Measurements from ENCODE around the gene HMCN2. TPM values are rescaled to one million over a fixed set of nuclear protein-coding genes. Genes with fewer than 3 reads are reported as not detected.

HMCN2 gene
- total RNA-seq, 5 donors from 2014 or later (not counting 1 experiment from before 2014, with no cell fraction given): 0.03 TPM; not detected in 4

DNA sequence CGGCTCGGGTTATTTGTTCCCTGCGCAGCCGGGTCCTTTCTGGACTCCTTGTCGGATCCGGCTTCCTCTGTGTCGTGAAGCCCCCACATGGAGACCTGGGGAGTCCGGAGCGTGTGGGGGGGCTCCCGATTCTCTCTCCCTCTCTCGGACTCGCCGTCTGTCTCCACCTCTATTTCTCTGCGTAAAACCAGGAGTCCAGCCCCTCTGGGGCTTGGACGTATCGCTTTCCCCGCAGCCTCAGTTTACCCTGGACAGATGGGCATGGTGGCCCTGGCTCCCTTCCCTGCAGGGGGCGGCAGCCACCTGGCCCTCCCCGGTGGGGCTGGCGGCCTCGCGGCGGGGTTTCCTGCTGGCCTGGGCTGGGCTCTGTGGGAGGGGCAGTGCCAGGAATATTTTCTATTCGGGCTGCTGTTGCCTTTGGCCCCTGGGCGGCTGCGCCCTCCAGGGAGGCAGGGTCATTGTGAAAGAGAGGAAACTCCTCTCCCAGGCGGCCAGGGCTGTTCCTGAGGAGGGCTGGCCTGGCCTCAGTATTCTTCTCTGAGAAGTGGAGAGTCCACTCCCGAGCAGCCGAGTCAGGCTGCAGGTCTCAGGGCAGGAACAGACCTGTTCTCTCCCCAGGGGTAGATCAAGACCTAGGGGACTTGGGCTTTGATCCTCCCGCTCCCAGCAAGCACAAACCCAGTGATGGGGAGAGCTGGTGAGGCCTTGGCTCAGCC lies 179.9 kb downstream of the HMCN2 start:
- Mint-ChIP-seq H3K4me3 (peak overlapping the region in 1 of 3 donors; percentile 65), H3K4me1 (peaks cover 0 to 3% (median 0%) of the 10 kb centered on the region in 3 donors), H3K27ac (no peak overlapping the region), H3K9me3 (peaks cover 0 to 11% (median 6%) of the 10 kb centered on the region in 3 donors), H3K36me3 (peaks cover 4% of the 10 kb centered on the region), H3K27me3 (peaks cover 15 to 54% of the 10 kb centered on the region in 2 donors)
- peaks cover 0 to 12% of the 10 kb centered on the region in 2 experiments for H3K4me1 ChIP-seq (ENCODE audit: control insufficient read depth in 1 of 2, extremely low read depth in 1 of 2, insufficient read depth in 2 of 2, low read length in 2 of 2)
- ATAC-seq (replicated peaks in 1 of 4): no peak
- CTCF ChIA-PET: no interaction called here
- WGBS (ENCODE audit: insufficient coverage): 27% methylated on average over 20 of the region's 30 CpGs
- POLR2A ChIA-PET: no interaction called here
- H3K36me3 ChIP-seq (ENCODE audit: control insufficient read depth in 2 of 2, extremely low read depth in 1 of 2, insufficient read depth in 1 of 2, low read length in 1 of 2): no peaks in the 10 kb centered on the region
- no peak for DNase-seq
- no peaks in the 10 kb centered on the region for H3K9me3 ChIP-seq
- H3K27me3 ChIP-seq (replicated peaks in 1 of 2; ENCODE audit: control insufficient read depth in 2 of 2, extremely low read depth in 1 of 2, insufficient read depth in 2 of 2, low read length in 1 of 2): peaks cover 0 to 79% of the 10 kb centered on the region in 2 experiments
- H3K27ac ChIP-seq (ENCODE audit: low read length): no peak overlapping the region
- peak overlapping the region in 1 of 2 donors; percentile 44 for H3K4me3 ChIP-seq (ENCODE audit: control insufficient read depth in 1 of 2, extremely low read depth in 1 of 2, low read length in 1 of 2)

DNA sequence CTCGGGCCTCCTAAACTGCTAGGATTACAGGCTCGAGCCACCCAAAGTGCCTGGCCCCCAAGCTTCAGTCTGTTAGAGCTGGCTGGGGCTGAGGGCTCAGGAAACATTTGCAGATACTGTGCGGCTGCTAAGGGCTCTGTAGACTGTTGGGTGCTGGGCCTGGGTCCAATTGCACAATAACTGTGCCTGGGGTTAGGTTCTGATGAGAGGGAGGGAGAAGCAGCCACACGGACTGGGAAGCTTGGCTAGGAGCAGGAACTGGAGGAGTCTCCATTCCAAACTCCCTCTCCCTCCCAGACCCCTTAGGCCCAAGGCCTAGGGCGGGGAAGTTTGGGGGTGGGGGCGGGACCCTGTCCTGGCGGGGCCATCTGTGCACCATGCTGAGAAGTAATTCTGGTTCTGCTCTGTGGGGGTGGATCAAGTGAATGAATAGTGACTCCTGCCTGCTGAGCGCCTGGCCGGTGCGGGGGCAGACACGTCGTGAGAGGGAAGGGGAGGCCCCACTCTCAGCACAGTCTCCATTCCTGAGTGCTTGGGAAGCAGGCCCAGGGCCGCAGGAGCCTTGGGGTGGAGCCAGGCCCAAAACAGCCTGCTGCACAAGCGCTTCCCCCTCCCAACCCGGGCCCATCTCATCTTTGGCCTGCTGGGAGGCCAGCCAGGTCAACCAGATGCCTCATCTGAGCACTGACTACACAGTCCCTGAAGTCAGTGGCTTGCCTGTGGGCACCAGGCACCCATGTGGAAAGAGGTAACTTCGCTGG lies 180.7 kb downstream of the HMCN2 start:
- no peak overlapping the region for H3K27ac ChIP-seq (ENCODE audit: low read length)
- DNase-seq (no peak), ATAC-seq (replicated peaks in 1 of 4) (no peak)
- H3K4me3 ChIP-seq (ENCODE audit: control insufficient read depth in 1 of 2, extremely low read depth in 1 of 2, low read length in 1 of 2): no peak overlapping the region
- peaks cover 4% of the 10 kb centered on the region for H3K36me3 Mint-ChIP-seq
- H3K27ac Mint-ChIP-seq: no peak overlapping the region
- CTCF ChIA-PET: no interaction called here
- 70% methylated on average over 12 of the region's 16 CpGs for WGBS (ENCODE audit: insufficient coverage)
- H3K27me3 ChIP-seq (replicated peaks in 1 of 2; ENCODE audit: control insufficient read depth in 2 of 2, extremely low read depth in 1 of 2, insufficient read depth in 2 of 2, low read length in 1 of 2): peaks cover 0 to 83% of the 10 kb centered on the region in 2 experiments
- H3K4me3 Mint-ChIP-seq: peak overlapping the region; percentile 44 to 65 (median 51)
- peaks cover 0 to 7% (median 5%) of the 10 kb centered on the region in 3 donors for H3K9me3 Mint-ChIP-seq
- no peaks in the 10 kb centered on the region for H3K36me3 ChIP-seq (ENCODE audit: control insufficient read depth in 2 of 2, extremely low read depth in 1 of 2, insufficient read depth in 1 of 2, low read length in 1 of 2)
- H3K27me3 Mint-ChIP-seq: peaks cover 15 to 58% of the 10 kb centered on the region in 2 donors
- H3K4me1 Mint-ChIP-seq: peaks cover 0 to 3% (median 0%) of the 10 kb centered on the region in 3 donors
- no peaks in the 10 kb centered on the region for H3K9me3 ChIP-seq
- peaks cover 0 to 12% of the 10 kb centered on the region in 2 experiments for H3K4me1 ChIP-seq (ENCODE audit: control insufficient read depth in 1 of 2, extremely low read depth in 1 of 2, insufficient read depth in 2 of 2, low read length in 2 of 2)
- POLR2A ChIA-PET: no interaction called here

- Mint-ChIP-seq H3K9me3 (no peaks in the 10 kb centered on the region), H3K36me3 (no peaks in the 10 kb centered on the region), H3K27me3 (peaks cover 11 to 58% of the 10 kb centered on the region in 2 donors), H3K4me3 (no peak overlapping the region), H3K4me1 (peaks cover 0 to 3% (median 0%) of the 10 kb centered on the region in 3 donors), H3K27ac (no peak overlapping the region)
- no peaks in the 10 kb centered on the region for H3K9me3 ChIP-seq
- DNase-seq (no peak), ATAC-seq (replicated peaks in 1 of 4) (no peak)
- ChIA-PET POLR2A (interaction anchor here in 1 of 2 donors (1.2 kb wide), 1 partner anchor 255 kb away, joined by 3 read pairs; no protein-coding TSS in a partner anchor), CTCF (interaction anchor here in 1 of 2 donors (0.8 kb wide), 1 partner anchor 17 kb away, joined by 4 read pairs; no protein-coding TSS in a partner anchor)
- H3K27ac ChIP-seq (ENCODE audit: low read length): no peak overlapping the region
- H3K27me3 ChIP-seq (replicated peaks in 1 of 2; ENCODE audit: control insufficient read depth in 2 of 2, extremely low read depth in 1 of 2, insufficient read depth in 2 of 2, low read length in 1 of 2): peaks cover 0 to 92% of the 10 kb centered on the region in 2 experiments
- 79% methylated on average over 9 of the region's 12 CpGs for WGBS (ENCODE audit: insufficient coverage)
- no peaks in the 10 kb centered on the region for H3K36me3 ChIP-seq (ENCODE audit: control insufficient read depth in 2 of 2, extremely low read depth in 1 of 2, insufficient read depth in 1 of 2, low read length in 1 of 2)
- H3K4me3 ChIP-seq (ENCODE audit: control insufficient read depth in 1 of 2, extremely low read depth in 1 of 2, low read length in 1 of 2): no peak overlapping the region
- H3K4me1 ChIP-seq (ENCODE audit: control insufficient read depth in 1 of 2, extremely low read depth in 1 of 2, insufficient read depth in 2 of 2, low read length in 2 of 2): peaks cover 0 to 12% of the 10 kb centered on the region in 2 experiments
These were observed 181.7 kb downstream of the HMCN2 start for GRCh38 chr9:130447193-130447816.

- no peak overlapping the region for H3K27ac ChIP-seq (ENCODE audit: low read length)
These were observed 182.6 kb downstream of the HMCN2 start for GRCh38 chr9:130448035-130448624.

GRCh38 chr9:130448771-130449603 lies 183.4 kb downstream of the HMCN2 start:
- H3K36me3 ChIP-seq (ENCODE audit: control insufficient read depth in 2 of 2, extremely low read depth in 1 of 2, insufficient read depth in 1 of 2, low read length in 1 of 2): no peaks in the 10 kb centered on the region
- H3K36me3 Mint-ChIP-seq: no peaks in the 10 kb centered on the region
- H3K27me3 Mint-ChIP-seq: peaks cover 10 to 60% of the 10 kb centered on the region in 2 donors
- ChIA-PET POLR2A (no interaction called here), CTCF (interaction anchor here (0.6 to 0.7 kb wide), 2 partner anchors 421 to 552 kb away, joined by 3 to 5 read pairs; no protein-coding TSS in a partner anchor)
- no peak for ATAC-seq (replicated peaks in 1 of 4)
- H3K27ac ChIP-seq (ENCODE audit: low read length): no peak overlapping the region
- H3K9me3 ChIP-seq: no peaks in the 10 kb centered on the region
- no peak for DNase-seq
- H3K4me3 ChIP-seq (ENCODE audit: control insufficient read depth in 1 of 2, extremely low read depth in 1 of 2, low read length in 1 of 2): no peak overlapping the region
- H3K4me1 Mint-ChIP-seq: peaks cover 0 to 3% (median 0%) of the 10 kb centered on the region in 3 donors
- H3K27ac Mint-ChIP-seq: no peak overlapping the region
- H3K4me3 Mint-ChIP-seq: no peak overlapping the region
- H3K27me3 ChIP-seq (replicated peaks in 1 of 2; ENCODE audit: control insufficient read depth in 2 of 2, extremely low read depth in 1 of 2, insufficient read depth in 2 of 2, low read length in 1 of 2): peaks cover 0 to 86% of the 10 kb centered on the region in 2 experiments
- WGBS (ENCODE audit: insufficient coverage): 74% methylated on average over 4 of the region's 10 CpGs
- H3K9me3 Mint-ChIP-seq: no peaks in the 10 kb centered on the region
- H3K4me1 ChIP-seq (ENCODE audit: control insufficient read depth in 1 of 2, extremely low read depth in 1 of 2, insufficient read depth in 2 of 2, low read length in 2 of 2): peaks cover 0 to 12% of the 10 kb centered on the region in 2 experiments

More at GRCh38 chr9:130448035-130448624, 182.6 kb downstream of the HMCN2 start:
- 52% methylated on average over 7 of the region's 12 CpGs for WGBS (ENCODE audit: insufficient coverage)
- no peaks in the 10 kb centered on the region for H3K36me3 Mint-ChIP-seq
- DNase-seq (no peak), ATAC-seq (replicated peaks in 1 of 4) (no peak)
- Histone ChIP-seq H3K4me3 (ENCODE audit: control insufficient read depth in 1 of 2, extremely low read depth in 1 of 2, low read length in 1 of 2) (no peak overlapping the region), H3K36me3 (ENCODE audit: control insufficient read depth in 2 of 2, extremely low read depth in 1 of 2, insufficient read depth in 1 of 2, low read length in 1 of 2) (no peaks in the 10 kb centered on the region), H3K9me3 (no peaks in the 10 kb centered on the region), H3K4me1 (ENCODE audit: control insufficient read depth in 1 of 2, extremely low read depth in 1 of 2, insufficient read depth in 2 of 2, low read length in 2 of 2) (peaks cover 0 to 12% of the 10 kb centered on the region in 2 experiments), H3K27me3 (replicated peaks in 1 of 2; ENCODE audit: control insufficient read depth in 2 of 2, extremely low read depth in 1 of 2, insufficient read depth in 2 of 2, low read length in 1 of 2) (peaks cover 0 to 86% of the 10 kb centered on the region in 2 experiments)
- POLR2A ChIA-PET: interaction anchor here in 1 of 2 donors (1.2 kb wide), 1 partner anchor 254 kb away, joined by 3 read pairs; no protein-coding TSS in a partner anchor
- no peak overlapping the region for H3K27ac Mint-ChIP-seq
- H3K4me3 Mint-ChIP-seq: no peak overlapping the region
- H3K27me3 Mint-ChIP-seq: peaks cover 10 to 63% of the 10 kb centered on the region in 2 donors
- CTCF ChIA-PET: interaction anchor here in 1 of 2 donors (0.8 kb wide), 1 partner anchor 16 kb away, joined by 4 read pairs; no protein-coding TSS in a partner anchor
- H3K4me1 Mint-ChIP-seq: peaks cover 0 to 3% (median 0%) of the 10 kb centered on the region in 3 donors
- no peaks in the 10 kb centered on the region for H3K9me3 Mint-ChIP-seq

Measured in T-cell (primary cell).